MM.1S (cell line): ENCODE measurements around the gene CBLL2.
"Not testable (repeated sequence)": the region's sequence is repeated elsewhere in the genome, so short reads cannot be mapped to it uniquely, and the experiment has no call there.

Source experiments
- DNase-seq: peaks from one replicate; pipeline ENCODE4 v3.0.0-alpha.2; 2015
- H2AFZ ChIP-seq: fragments of 300-600 bp; sonication (generic); 2 replicates; pipeline ENCODE4 v1.6.0; 2016; ENCODE audit warnings: antibody characterized with exemption, low read length
- H3F3A ChIP-seq: fragments of 300-600 bp; sonication (generic); 2 replicates; pipeline ENCODE4 v1.6.1; 2016; ENCODE audit warnings: mild to moderate bottlenecking, antibody characterized with exemption, low read length, moderate library complexity, mixed read lengths; ENCODE audit not compliant: insufficient read depth
- H3K27ac ChIP-seq: fragments of 300-600 bp; sonication (generic); 2 replicates; pipeline ENCODE4 v1.5.1; 2016; ENCODE audit warnings: mild to moderate bottlenecking, low read length
- H3K27me3 ChIP-seq: fragments of 300-600 bp; sonication (generic); replicated peaks from 2 replicates; pipeline ENCODE4 v1.6.0; 2016; ENCODE audit warnings: low read length; ENCODE audit not compliant: insufficient read depth
- H3K36me3 ChIP-seq: fragments of 300-600 bp; sonication (generic); replicated peaks from 2 replicates; pipeline ENCODE4 v1.6.1; 2016; ENCODE audit warnings: mild to moderate bottlenecking, low read length, mixed read lengths; ENCODE audit not compliant: insufficient read depth
- H3K4me1 ChIP-seq: fragments of 300-600 bp; sonication (generic); 2 replicates; pipeline ENCODE4 v1.6.1; 2016; ENCODE audit warnings: low read length, mixed read lengths
- H3K4me2 ChIP-seq: fragments of 300-600 bp; sonication (generic); 2 replicates; pipeline ENCODE4 v1.6.0; 2016; ENCODE audit warnings: low read depth, low read length
- H3K4me3 ChIP-seq: fragments of 300-600 bp; sonication (generic); 2 replicates; pipeline ENCODE4 v1.5.1; 2016; ENCODE audit warnings: low read length, mixed read lengths
- H3K79me2 ChIP-seq: fragments of 300-600 bp; sonication (generic); 2 replicates; pipeline ENCODE4 v1.6.1; 2016; ENCODE audit warnings: mixed run types, low read length, mixed read lengths
- H3K9ac ChIP-seq: fragments of 300-600 bp; sonication (generic); 2 replicates; pipeline ENCODE4 v1.6.1; 2016; ENCODE audit warnings: low read length, mixed read lengths
- H3K9me2 ChIP-seq: fragments of 300-600 bp; sonication (generic); replicated peaks from 2 replicates; pipeline ENCODE4 v1.6.1; 2016; ENCODE audit warnings: mild to moderate bottlenecking, low read length, mixed read lengths; ENCODE audit not compliant: insufficient read depth
- H3K9me3 ChIP-seq: fragments of 300-600 bp; sonication (generic); replicated peaks from 2 replicates; pipeline ENCODE4 v1.6.1; 2016; ENCODE audit warnings: mild to moderate bottlenecking, low read length, mixed read lengths; ENCODE audit not compliant: insufficient read depth
- H4K20me1 ChIP-seq: fragments of 300-600 bp; sonication (generic); 2 replicates; pipeline ENCODE4 v1.6.1; 2016; ENCODE audit warnings: mild to moderate bottlenecking, low read length, moderate library complexity, mixed read lengths; ENCODE audit not compliant: insufficient read depth
- EZH2 ChIP-seq: fragments of 300-600 bp; sonication (generic); optimal IDR thresholded peaks from 2 replicates; pipeline ENCODE3; 2017; ENCODE audit warnings: low read depth, mild to moderate bottlenecking, antibody characterized with exemption, low read length, mixed read lengths
- EZH2phosphoT487 ChIP-seq: fragments of 300-600 bp; sonication (generic); IDR thresholded peaks from 2 replicates; pipeline ENCODE4 v1.6.1; 2018; ENCODE audit warnings: antibody characterized with exemption, low read length
- TF ChIP-seq, protein P1 (sequence below): fragments of 300-600 bp; sonication (generic); IDR thresholded peaks from 2 replicates; pipeline ENCODE4 v1.5.1; 2016; ENCODE audit warnings: antibody characterized with exemption, low read length, mixed read lengths

Gene CBLL2

DNA sequence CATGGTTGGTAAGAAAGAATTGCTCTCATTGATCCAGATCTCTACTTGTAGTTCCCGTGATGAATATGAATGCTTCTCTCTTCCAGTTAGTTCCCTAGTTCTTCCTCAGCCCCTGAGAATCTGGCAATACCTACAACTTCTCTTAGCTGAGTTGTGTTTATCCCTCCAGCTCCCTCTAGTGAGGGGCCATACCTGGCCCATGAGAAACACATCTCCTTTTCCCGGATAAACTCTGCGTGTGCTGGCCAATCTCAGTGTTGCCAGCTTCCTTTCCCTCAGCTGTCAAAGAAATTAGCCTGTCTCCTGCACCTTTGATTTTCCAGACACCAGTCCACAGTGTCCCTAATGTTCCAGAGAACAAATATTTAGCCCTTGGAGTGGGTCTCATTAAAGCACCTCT, 5.7 kb downstream of the CBLL2 start:
- DNase-seq: no peak
- Histone ChIP-seq H3K27me3 (no peaks in the 10 kb centered on the region), H3F3A (no peaks in the 10 kb centered on the region), H3K79me2 (no peaks in the 10 kb centered on the region), H3K27ac (no peak overlapping the region), H3K4me2 (no peak overlapping the region), H3K9ac (no peak overlapping the region), H3K36me3 (no peaks in the 10 kb centered on the region), H4K20me1 (no peaks in the 10 kb centered on the region), H3K9me2 (no peaks in the 10 kb centered on the region), H2AFZ (no peak overlapping the region), H3K4me3 (no peak overlapping the region), H3K9me3 (no peaks in the 10 kb centered on the region), H3K4me1 (no peaks in the 10 kb centered on the region)
- no peak for TF ChIP-seq EZH2
- TF ChIP-seq EZH2phosphoT487: no peak
- TF ChIP-seq, protein P1, sequence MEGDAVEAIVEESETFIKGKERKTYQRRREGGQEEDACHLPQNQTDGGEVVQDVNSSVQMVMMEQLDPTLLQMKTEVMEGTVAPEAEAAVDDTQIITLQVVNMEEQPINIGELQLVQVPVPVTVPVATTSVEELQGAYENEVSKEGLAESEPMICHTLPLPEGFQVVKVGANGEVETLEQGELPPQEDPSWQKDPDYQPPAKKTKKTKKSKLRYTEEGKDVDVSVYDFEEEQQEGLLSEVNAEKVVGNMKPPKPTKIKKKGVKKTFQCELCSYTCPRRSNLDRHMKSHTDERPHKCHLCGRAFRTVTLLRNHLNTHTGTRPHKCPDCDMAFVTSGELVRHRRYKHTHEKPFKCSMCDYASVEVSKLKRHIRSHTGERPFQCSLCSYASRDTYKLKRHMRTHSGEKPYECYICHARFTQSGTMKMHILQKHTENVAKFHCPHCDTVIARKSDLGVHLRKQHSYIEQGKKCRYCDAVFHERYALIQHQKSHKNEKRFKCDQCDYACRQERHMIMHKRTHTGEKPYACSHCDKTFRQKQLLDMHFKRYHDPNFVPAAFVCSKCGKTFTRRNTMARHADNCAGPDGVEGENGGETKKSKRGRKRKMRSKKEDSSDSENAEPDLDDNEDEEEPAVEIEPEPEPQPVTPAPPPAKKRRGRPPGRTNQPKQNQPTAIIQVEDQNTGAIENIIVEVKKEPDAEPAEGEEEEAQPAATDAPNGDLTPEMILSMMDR: no peak

DNA sequence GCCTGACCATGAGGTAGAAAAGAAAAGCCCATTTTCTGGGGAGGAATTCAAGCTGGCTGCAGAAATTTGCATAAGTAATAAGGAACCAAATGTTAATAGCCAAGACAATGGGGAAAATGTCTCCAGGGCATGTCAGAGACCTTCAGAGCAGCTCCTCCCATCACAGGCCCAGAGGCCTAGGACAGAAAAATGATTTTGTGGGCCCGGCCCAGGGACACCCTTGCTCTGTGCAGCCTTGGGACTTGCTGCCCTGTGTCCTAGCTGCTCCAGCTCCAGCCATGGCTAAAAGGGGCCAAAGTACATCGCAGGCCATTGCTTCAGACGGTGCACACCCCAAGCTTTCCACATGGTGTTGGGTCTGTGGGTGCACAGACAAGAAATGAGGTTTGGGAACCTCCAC, 16.5 kb downstream of the CBLL2 start:
- not testable (repeated sequence) for H3K4me3 ChIP-seq, H3K9ac ChIP-seq, H3K27ac ChIP-seq, H3K9me3 ChIP-seq, H3K36me3 ChIP-seq, H3K27me3 ChIP-seq, DNase-seq, H4K20me1 ChIP-seq, H2AFZ ChIP-seq, H3K4me1 ChIP-seq, H3F3A ChIP-seq, H3K79me2 ChIP-seq, H3K4me2 ChIP-seq, H3K9me2 ChIP-seq

DNA sequence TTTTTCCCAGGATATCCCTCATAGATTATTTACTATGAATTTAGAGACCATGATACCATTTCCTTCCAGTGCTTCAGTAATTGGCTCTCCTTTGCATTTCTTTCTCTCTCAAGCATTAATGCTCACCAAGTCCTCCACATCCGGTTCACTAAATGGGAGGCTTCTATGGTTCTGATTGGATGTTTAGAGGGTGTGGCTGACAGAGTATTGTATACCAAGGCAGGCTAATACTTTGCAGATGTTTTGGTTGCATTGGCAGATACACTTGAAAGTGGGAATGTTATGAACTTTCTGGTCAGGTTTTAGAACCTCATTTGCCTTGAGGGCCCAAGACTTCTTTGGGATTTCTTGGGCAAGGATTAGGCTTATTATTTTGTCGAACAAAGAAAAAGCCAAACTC, 24.2 kb downstream of the CBLL2 start:
- Histone ChIP-seq H3K4me1 (peaks cover 13% of the 10 kb centered on the region), H3K27ac (no peak overlapping the region), H3K9ac (no peak overlapping the region), H3F3A (0 out of 2 replicates have a peak, but pooled peaks cover 3% of the 10 kb centered on the region), H3K9me3 (no peaks in the 10 kb centered on the region), H3K36me3 (no peaks in the 10 kb centered on the region), H3K27me3 (no peaks in the 10 kb centered on the region), H4K20me1 (no peaks in the 10 kb centered on the region), H3K4me3 (no peak overlapping the region), H3K4me2 (no peak overlapping the region), H2AFZ (no peak overlapping the region), H3K79me2 (no peaks in the 10 kb centered on the region), H3K9me2 (no peaks in the 10 kb centered on the region)
- no peak for DNase-seq
- TF ChIP-seq, protein P1: no peak
- TF ChIP-seq EZH2: no peak
- no peak for TF ChIP-seq EZH2phosphoT487

DNA sequence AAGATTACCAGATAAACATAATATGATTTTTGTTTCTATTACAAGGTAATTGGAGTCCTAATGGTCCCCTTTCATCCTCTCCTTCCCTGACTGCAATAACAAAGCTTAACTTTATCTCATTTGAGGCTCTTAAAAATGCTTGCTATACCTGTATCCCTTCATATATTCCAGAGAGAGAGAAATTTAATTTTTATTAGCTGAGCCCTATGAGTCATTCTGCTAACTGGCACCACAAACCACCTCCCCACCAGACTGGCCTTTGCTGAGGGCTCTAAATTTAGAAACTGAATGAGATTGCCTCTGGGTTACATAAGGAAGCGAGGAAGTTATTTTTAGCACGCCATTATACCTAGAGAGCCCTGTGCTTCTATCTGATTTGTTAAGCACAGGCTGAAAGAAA, 27.4 kb downstream of the CBLL2 start:
- H3K36me3 ChIP-seq: no peaks in the 10 kb centered on the region
- H3K9me3 ChIP-seq: no peaks in the 10 kb centered on the region
- peak overlapping the region; percentile 60 for H3K4me2 ChIP-seq
- H3K27ac ChIP-seq: peak overlapping the region; percentile 8; the same call in 1 of the 2 replicates
- no peaks in the 10 kb centered on the region for H3K79me2 ChIP-seq
- H3K9me2 ChIP-seq: no peaks in the 10 kb centered on the region
- DNase-seq: peak; percentile 73
- H3F3A ChIP-seq: 0 out of 2 replicates have a peak, but pooled peaks cover 3% of the 10 kb centered on the region
- TF ChIP-seq, protein P1: no peak
- TF ChIP-seq EZH2 (no peak), EZH2phosphoT487 (no peak)
- 0 out of 2 replicates have a peak overlapping the region, but pooled peaks have one; percentile 38 for H2AFZ ChIP-seq
- no peaks in the 10 kb centered on the region for H4K20me1 ChIP-seq
- H3K4me3 ChIP-seq: peak overlapping the region; percentile 23; the same call in 1 of the 2 replicates
- peaks cover 13% of the 10 kb centered on the region for H3K4me1 ChIP-seq
- H3K9ac ChIP-seq: no peak overlapping the region
- no peaks in the 10 kb centered on the region for H3K27me3 ChIP-seq
